ENCODE results near the gene SERPINI1.

GRCh38 chr3:167870181-167870580 is 134.7 kb downstream of the SERPINI1 start:
- TF ChIP-seq CTCF (IDR thresholded peaks at IDR 0.05) = no peak
- no peak for TF ChIP-seq POLR2A (IDR thresholded peaks at IDR 0.05)

Measured in testis (tissue), 2 donors.